Transverse colon (tissue), 4 donors: ENCODE results near the gene CCNB2.

Source experiments
- CTCF ChIP-seq, 5 experiments: fragments of 200-600 bp in 3 of 5; fragments of 450-650 bp in 2 of 5; sonication (generic) in 3 of 5; IDR thresholded peaks; 1 replicate in 2 of 5; 2 replicates in 3 of 5; pipeline ENCODE4 v1.5.1; 2016 to 2017; ENCODE audit warnings: antibody characterized with exemption in 5 of 5, inconsistent platforms in 3 of 5, mild to moderate bottlenecking in 2 of 5, moderate library complexity in 1 of 5
- EP300 ChIP-seq: sonication (generic); formaldehyde crosslinking; IDR thresholded peaks from one replicate; pipeline ENCODE4 v1.6.1; 2017; ENCODE audit warnings: antibody characterized with exemption, low read depth
- POLR2A ChIP-seq: fragments of 450-650 bp; IDR thresholded peaks from one replicate; pipeline ENCODE4 v1.6.1; 2016; ENCODE audit warnings: antibody characterized with exemption, mild to moderate bottlenecking, moderate library complexity
- POLR2AphosphoS5 ChIP-seq, 3 donors: sonication (generic); formaldehyde crosslinking; IDR thresholded peaks; one replicate each; pipeline ENCODE4 v1.6.1; 2016; ENCODE audit warnings: antibody characterized with exemption in 3 of 3

- TF ChIP-seq POLR2A (no peak), CTCF (IDR thresholded peaks at IDR 0.05) (no peak), POLR2AphosphoS5 (IDR thresholded peaks at IDR 0.05) (no peak), EP300 (no peak)
These were observed 10.9 kb upstream of the CCNB2 start for GRCh38 chr15:59094077-59094476.
